Fibroblast of skin of abdomen (primary cell): ENCODE measurements around the gene HPSE2.

Experiments
- DNase-seq: peaks from one replicate; pipeline ENCODE4 v3.0.0-alpha.2; 2013

HPSE2 gene

GRCh38 chr10:98675902-98676301 is 559.8 kb downstream of the HPSE2 start:
- no peak for DNase-seq

- DNase-seq = peak; percentile 35
These were observed 562.4 kb downstream of the HPSE2 start for GRCh38 chr10:98673171-98673782.

- no peak for DNase-seq
These were observed 568.6 kb downstream of the HPSE2 start for GRCh38 chr10:98667081-98667480.

GRCh38 chr10:98666276-98666675 is 569.4 kb downstream of the HPSE2 start:
- peak; percentile 18 for DNase-seq

- DNase-seq = peak; percentile 10
These were observed 571.2 kb downstream of the HPSE2 start for GRCh38 chr10:98664329-98665042.

GRCh38 chr10:98659951-98660350 is 575.7 kb downstream of the HPSE2 start:
- DNase-seq = no peak

GRCh38 chr10:98655492-98655891 is 580.2 kb downstream of the HPSE2 start:
- DNase-seq = no peak

- DNase-seq = no peak
These were observed 586.5 kb downstream of the HPSE2 start for GRCh38 chr10:98649170-98649569.

- no peak for DNase-seq
These were observed 588.4 kb downstream of the HPSE2 start for GRCh38 chr10:98646998-98647917.

GRCh38 chr10:98644466-98644865 is 591.2 kb downstream of the HPSE2 start:
- no peak for DNase-seq

- DNase-seq = peak; percentile 27
These were observed 593.4 kb downstream of the HPSE2 start for GRCh38 chr10:98642281-98642680.

GRCh38 chr10:98638920-98639319 is 596.7 kb downstream of the HPSE2 start:
- no peak for DNase-seq

- peak; percentile 11 for DNase-seq
These were observed 598.7 kb downstream of the HPSE2 start for GRCh38 chr10:98636921-98637329.

GRCh38 chr10:98632456-98633150 is 603.0 kb downstream of the HPSE2 start:
- DNase-seq = no peak

- DNase-seq = no peak
These were observed 607.4 kb downstream of the HPSE2 start for GRCh38 chr10:98628206-98628605.

- DNase-seq = no peak
These were observed 607.9 kb downstream of the HPSE2 start for GRCh38 chr10:98627711-98628110.

- DNase-seq = no peak
These were observed 610.7 kb downstream of the HPSE2 start for GRCh38 chr10:98624963-98625362.

- no peak for DNase-seq
These were observed 612.5 kb downstream of the HPSE2 start for GRCh38 chr10:98623176-98623575.

- no peak for DNase-seq
These were observed 614.0 kb downstream of the HPSE2 start for GRCh38 chr10:98621630-98622029.

GRCh38 chr10:98620503-98620902 is 615.1 kb downstream of the HPSE2 start:
- no peak for DNase-seq

GRCh38 chr10:98619446-98619845 is 616.2 kb downstream of the HPSE2 start:
- DNase-seq = no peak

GRCh38 chr10:98617906-98618520 is 617.6 kb downstream of the HPSE2 start:
- no peak for DNase-seq
